Measurements from ENCODE around the gene SMARCA2.

SMARCA2 gene

DNA sequence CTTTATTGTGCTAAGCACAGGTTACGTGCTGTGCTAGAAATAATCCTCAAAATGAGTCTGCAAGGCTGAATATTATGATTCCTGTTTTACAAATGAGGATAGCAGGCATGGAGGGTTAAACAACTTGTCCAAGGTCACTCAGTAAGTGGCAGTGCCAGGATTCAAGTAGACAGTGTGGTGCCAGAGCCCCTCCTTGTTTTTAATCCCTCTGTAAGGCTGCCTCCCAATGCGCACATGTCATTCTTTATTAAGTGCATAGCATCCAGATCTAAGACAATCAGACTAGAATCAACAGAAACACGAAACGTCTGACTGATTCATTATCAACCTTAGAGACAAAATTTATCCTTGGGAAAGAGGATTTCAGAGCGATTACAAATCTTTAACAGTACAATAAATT is 199.6 kb downstream of the SMARCA2 start:
- DNase-seq (ENCODE audit: low read depth), result no peak

DNA sequence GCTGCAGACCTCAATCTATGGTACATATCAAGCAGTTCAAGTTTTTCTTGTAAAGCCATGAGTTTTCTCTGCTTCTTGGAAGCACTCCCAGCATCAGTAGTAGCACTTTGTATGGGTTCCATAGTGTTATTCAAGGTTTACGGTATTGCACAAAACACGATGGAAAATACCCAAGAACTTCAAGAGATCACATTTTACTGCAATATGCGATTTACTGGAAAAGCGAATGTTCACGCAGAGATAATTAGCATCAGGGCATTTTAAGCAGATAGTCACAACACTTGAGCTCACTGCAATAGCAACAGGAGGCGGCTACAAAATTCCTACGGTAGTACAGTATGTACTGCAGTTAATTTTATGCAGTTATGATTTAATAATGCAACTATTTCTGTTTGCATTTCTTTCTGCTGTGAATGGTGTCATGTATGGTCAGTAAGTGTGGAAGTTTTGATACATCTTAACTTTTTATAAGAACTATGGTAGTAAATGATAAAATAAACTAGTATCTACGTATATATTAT is 200.8 kb downstream of the SMARCA2 start:
- no peak for DNase-seq (ENCODE audit: low read depth)

DNA sequence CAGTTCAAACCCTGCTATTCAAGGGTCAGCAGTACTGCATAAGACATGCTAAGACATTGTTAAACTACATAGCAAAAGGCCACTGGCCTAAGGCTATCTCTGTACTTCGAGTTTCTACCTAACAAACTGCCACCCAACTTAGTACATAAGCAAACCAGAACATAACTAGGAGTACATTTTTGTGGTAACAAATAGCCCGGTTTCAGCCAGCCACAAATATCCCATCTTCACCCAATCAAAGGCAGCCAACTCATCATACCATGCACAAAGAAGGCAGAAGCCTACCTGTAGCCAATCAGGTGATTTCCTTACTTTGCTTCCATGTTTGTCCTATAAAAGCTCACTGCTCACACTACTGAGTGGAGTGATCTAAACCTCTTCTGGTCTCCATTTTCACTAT is 201.4 kb downstream of the SMARCA2 start:
- peak; percentile 47 for DNase-seq (ENCODE audit: low read depth)

DNA sequence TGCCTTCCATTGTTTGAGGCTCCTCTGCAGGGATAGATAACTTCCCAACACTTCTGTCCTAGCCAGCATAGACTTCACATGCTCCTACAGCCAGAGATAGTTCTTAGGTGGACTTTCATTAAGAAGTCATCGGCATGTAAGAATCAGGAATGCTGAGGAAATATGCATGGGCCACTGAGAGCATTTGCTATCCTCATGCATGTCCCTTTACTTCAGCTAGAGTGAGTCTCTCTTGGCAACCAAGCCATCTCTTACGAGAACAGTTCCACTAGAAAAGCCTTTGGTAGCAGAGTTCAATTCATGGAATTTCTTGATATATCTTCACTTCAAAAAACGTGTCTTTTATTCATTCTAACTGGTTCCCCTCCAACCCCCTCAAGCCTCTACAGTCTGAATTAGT is 202.4 kb downstream of the SMARCA2 start:
- DNase-seq (ENCODE audit: low read depth), result no peak

DNA sequence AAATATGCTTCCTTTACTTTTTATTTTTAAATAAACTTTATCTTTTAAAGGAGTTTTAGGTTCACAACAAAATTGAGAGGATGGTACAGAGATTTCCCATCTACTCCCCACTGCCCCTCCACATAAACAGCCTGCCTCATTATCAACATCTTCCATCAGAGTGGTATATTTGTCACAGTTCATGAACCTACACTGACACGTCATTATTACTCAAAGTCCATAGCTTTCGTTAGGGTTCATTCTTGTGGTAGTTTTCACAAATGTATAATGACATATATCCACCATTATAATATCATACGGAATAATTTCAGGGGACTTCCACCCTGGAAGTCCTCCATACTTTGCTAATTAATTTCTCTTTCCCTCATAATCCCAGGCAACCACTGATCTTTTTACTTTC is 204.9 kb downstream of the SMARCA2 start:
- no peak for DNase-seq (ENCODE audit: low read depth)

DNA sequence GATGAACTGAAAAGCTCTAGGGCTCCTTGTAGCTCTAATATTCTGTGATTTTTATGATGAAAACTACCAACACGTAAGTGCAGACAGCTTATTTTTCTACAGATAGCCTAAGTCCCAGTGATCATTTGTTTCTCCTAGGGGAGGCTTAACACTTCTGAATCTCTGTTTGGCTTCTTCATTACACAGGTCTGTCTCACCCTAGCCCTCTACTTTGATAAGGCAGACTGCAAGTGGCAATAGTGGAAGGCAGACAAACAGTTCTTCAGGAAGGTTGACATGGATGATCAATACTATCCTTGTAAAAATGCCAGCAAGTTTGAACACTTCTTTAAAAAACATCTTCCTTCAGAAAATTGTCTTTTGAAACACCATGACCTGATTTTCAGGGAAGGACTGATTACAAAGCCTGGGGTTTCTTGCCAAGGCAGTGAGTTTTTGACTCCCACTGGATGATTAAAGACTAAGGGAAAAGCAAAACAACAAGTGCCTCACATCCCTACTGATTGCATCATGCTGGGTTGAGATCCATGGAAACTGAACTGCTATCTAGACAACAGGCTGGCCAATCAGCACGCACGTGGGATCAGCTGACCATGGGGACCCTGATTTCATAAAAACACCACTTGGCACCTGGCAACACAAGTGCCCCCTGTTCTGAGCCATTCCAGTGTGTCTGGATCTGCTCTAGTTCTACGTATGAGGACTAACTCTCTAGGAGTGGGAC is 212.2 kb downstream of the SMARCA2 start:
- DNase-seq (ENCODE audit: low read depth), result peak; percentile 50

DNA sequence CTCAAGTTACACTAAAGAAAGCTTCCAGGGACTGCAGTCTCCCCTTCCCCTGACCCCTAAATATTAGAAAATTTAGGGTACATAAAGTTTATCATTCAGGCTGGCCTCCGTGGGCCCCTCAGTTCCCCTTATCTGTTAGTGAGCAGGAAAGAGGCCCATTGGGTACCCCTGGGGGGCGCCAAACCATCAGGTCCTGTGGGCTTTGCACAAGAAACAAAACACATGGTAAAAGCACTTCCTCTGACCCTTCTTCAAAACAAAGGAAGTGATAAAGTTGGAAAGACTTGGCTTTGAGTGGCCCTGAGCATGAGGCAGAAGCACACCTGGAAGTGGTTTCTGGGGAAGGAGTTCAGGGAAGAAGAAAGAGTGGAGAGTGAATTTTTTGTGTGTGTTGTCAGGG is 213.0 kb downstream of the SMARCA2 start:
- DNase-seq (ENCODE audit: low read depth), result peak; percentile 48

DNA sequence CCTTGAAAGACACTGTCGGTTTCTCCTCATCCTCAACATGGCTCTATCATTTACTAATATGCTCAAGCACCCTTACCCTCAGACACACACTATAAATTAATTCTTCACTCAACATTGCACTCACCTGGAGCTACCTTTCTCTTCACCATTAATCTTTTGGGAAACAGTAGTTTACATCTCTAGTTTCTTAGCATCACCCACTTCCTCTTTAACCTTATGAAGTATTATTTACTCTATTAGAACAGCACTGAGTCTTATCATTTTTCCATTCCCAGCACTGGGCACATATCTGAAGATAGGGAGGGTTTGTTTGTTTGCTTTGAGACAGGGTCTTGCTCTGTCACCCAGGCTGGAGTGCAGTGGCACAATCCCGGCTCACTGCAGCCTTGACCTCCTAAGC is 213.5 kb downstream of the SMARCA2 start:
- no peak for DNase-seq (ENCODE audit: low read depth)

DNA sequence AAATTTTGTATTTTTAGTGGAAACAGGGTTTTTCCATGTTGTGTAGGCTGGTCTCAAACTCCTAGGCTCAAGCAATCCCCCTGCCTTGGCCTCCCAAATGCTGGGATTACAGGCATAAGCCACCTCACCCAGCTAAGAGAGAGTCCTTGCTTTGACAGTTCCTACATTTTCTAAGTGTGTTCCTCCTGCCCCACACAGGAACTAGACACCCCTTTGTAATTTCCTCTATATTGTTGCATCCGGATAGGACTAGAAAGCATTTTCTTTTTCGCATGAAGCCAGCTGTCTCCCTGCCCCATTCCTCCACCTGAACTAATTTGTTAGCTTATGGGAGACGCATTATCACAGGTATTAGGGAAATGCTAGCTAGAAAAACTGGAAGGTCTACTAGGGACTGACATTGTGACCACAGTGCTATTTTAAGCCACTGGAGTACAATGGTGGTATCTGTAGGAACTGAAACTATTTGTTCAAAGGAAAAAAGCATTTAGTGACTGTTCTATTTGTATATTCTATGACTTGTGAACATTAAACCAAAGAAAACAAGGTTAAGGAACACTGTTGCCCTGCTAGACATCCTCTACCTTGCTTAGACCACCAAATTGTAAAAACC is 214.1 kb downstream of the SMARCA2 start:
- no peak for DNase-seq (ENCODE audit: low read depth)

DNA sequence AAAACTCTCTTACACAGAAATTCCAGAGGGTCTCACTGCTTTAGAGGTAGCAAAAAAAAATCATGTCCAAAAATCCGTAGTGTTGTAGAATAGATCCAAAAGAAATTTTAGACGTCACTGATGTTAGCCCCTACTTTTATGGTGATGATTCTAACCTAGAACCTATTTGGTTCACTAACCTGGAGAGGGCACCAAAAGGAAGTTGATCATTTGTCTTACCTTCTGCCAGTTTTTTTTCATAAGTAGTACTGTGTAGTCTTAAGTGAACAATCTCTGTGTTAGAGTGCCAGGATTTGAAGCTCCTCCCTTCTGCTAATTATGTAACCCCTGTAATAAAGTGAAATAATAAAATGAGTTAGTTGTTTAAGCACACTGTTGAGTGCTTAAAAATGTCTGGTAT is 215.2 kb downstream of the SMARCA2 start:
- DNase-seq (ENCODE audit: low read depth), result no peak

DNA sequence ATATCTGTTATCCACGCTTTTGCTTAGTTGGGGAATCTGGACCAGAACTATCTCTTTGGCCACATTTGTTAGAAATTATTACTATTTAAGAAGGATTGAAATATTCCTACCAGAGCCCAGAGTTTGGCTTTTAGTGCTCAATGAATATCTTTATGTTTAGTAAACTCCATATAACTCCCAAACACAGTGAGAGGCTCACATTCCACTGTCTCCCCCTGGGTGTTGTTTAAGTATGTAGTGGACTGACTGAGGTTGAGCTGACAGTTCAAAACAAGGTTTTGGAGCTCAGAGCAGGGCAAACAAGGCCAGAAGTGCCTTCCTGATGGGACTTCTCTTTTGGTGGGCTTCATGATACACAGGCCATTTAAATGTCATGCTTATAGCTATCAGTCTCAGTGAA is 216.0 kb downstream of the SMARCA2 start:
- no peak for DNase-seq (ENCODE audit: low read depth)

DNA sequence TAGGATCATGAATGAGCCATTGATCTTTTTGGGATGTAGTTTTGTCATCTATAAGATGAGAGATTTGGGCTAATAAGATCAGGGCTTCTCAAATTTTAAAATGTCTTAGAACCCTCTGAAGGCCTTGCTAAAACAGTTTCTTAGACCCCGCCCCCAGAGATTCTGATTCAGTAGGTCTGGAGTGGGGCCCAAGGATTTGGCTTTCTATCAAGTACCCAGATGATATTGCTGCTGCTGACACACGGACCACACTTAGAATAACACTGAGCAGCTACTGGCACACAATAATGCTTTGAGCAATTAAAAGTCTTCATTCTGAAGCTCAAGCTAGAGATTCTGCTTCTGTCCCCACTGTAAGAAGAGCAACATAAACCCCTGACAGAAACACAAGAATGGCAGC is 216.7 kb downstream of the SMARCA2 start:
- DNase-seq (ENCODE audit: low read depth), result peak; percentile 80

DNA sequence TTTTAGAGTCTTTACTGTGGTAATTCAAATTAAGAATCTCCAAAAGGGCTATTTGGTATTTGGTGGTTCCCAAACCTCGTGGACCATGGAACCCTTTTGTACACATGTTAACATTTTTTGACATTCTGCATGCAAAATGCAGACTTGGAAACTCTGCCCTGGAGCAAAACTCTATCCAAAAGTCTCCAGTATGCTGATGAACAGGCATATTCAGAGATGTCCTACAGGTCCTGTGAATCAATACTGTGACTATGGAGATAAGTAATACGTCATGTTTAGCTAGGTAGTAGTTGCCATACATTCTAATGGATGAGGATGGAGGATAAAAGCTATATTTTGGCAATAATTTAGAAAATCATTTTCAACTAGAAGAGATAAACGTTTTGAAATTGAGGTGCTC is 218.1 kb downstream of the SMARCA2 start:
- DNase-seq (ENCODE audit: low read depth), result no peak

DNA sequence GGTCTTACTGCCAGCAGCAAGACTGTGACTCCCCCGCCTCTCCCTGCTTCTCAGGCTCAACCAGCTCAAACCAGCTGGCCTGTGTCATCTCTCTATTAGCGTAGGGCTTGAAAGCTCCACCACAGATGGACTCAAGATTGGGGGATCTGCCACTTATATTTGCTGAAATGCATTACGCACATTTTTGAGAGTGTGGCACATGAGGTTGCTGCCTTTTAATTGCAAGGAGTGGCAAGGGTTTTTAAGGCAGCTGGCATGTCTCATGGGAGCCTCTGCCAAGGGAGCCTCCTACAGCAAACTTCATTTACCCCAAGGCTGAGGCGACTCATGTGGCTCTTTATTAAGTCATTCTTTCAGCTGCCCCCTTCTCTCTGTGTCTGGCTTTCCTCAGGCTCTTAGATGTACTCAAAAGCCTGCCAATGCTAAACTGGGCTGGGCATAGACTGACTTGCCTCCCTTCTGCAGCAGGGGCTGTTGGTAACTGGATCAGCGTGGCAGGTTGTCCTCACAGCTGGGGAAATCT is 219.3 kb downstream of the SMARCA2 start:
- peak; percentile 67 for DNase-seq (ENCODE audit: low read depth)

DNA sequence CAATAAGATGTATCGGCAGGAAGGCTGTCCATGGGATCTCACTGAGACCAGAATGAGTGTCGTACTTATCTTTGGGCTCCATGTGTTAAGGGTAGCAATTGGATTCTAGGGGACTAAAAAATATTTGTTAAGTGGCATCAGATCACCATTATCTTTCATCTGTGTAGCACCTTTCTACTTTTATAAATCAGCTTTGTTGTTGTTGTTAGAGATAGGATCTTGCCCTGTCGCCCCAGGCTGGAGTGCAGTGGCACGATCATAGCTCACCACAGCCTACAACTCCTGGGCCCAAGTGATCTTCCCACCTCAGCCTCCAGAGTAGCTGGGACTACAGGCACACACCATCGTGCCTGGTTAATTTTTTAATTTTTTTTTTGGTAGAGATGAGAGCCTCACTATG is 220.5 kb downstream of the SMARCA2 start:
- no peak for DNase-seq (ENCODE audit: low read depth)

DNA sequence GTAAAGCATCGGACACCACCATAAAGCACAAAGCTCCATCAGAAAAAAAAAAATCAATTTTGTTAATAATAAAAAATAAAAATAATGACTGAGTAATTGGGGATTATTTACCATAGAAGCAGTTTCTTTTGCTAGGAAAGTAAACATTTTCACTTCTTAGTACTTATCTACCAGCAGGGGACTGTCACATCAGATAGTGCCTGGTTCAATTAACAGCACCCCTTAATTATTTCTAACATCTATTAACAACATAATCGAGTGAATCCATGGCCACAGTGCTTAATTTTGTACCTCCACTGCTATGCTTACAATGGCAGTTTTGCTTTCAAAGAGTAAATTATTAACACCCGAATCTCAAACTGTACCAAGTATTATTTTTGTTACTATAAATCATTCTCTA is 221.7 kb downstream of the SMARCA2 start:
- DNase-seq (ENCODE audit: low read depth), result no peak

DNA sequence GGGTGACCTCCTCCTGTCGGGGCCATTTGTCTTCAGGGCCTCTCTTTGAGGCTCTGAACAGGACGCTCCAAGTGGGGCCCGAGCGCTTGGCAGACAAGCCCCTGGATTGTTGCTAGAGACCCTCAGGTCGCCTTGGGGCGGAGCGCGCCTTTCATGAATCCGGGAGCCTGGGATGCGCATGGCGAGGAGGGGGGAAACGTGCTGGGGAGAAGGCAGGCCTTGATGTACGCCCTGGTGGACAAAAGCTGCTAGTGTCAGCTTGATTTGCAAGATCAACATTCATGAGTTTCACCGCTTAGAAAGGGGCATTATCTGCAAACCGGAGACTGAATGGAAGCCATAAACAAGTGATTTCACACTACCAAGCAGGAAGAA is 226.3 kb downstream of the SMARCA2 start:
- peak; percentile 79 for DNase-seq (ENCODE audit: low read depth)

DNA sequence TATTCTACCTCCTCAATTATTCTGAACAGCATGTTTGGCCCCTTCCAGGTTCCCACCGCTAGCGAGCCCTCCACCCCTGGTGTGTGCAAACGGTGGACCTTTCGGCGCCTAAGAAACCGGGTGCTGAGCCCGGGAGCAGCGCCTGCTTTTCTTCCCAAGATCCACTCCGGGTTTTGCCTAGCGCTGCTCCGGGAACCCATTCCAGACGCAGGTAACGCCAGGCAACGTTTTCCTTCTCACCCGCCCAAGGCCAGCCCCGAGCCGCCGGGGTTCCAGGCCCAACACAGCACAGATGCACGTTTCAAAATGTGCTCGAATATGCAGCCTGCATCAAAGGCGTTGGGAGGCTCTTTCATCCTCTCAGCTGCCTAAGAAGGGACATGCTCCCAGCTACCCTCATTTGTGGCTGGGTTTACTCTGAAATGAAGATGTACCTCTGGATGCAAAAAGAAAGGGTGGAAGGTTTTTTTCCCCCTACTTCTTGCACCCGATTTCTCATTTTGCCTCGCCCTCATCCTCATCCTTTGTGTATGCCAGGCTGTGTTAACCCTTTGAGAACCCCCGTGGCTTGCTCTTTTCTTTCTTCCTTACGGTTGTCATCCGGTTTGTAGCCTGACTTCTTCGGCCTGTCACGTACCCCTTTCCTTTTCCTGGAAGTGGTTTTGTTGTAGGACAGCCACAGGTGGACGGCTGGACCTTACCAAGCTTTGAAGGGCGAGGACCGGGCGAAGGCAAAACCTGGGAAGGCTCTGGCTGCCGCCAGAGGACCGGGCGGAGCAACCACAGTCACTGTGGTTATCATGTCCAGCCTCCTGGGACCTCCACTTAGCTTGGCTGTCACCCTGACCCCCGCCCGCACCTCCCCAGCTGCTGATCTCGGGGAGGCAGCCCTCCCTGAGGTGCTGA is 226.9 kb downstream of the SMARCA2 start:
- DNase-seq (ENCODE audit: low read depth), result peak; percentile 85

DNA sequence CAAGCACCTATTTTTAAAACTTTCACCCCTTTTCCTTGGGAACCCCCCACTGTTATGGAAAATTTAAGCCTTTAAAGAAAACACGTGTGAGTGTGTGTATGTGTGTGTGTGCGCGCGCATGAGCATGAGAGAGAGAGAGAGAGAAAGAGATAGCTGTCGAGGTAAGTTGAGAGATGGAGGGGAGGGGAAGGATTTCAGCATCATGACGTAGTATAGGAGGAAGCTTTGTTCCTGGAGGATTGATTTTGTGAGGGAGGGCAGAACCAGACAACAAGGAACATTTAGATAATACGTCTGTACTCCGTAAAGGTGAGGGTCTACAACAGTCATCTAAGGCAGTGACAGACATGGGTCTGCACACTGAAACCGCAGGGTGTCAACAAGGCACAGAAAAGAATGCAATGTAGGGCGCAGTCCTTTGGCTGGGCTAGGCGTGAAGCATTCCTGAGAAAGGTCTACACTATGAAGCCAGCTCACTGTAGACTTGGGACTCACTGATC is 227.7 kb downstream of the SMARCA2 start:
- DNase-seq (ENCODE audit: low read depth), result peak; percentile 21

Data from EH (cell line).